GM12874 (cell line): Measurements from ENCODE around the gene CBR4.

Experiments used
- CTCF ChIP-seq: IDR thresholded peaks from 2 replicates; pipeline ENCODE4 v1.5.1; 2011; ENCODE audit warnings: low read depth, mild to moderate bottlenecking, control low read depth, low read length, moderate library complexity; ENCODE audit not compliant: insufficient read depth

The CBR4 gene

GRCh38 chr4:168978001-168978700 is 31.9 kb downstream of the CBR4 start:
- TF ChIP-seq CTCF, result no peak

GRCh38 chr4:168972596-168972995 is 37.5 kb downstream of the CBR4 start:
- TF ChIP-seq CTCF, result no peak

- TF ChIP-seq CTCF, result no peak
Observed at GRCh38 chr4:168960716-168961115, 49.3 kb downstream of the CBR4 start.

- TF ChIP-seq CTCF, result no peak
Observed at GRCh38 chr4:168955674-168956073, 54.4 kb downstream of the CBR4 start.

- no peak for TF ChIP-seq CTCF
Observed at GRCh38 chr4:168945291-168945690, 64.8 kb downstream of the CBR4 start.

- peak; percentile 50; the same call in 1 of the 2 replicates for TF ChIP-seq CTCF
Observed at GRCh38 chr4:168942985-168943384, 67.1 kb downstream of the CBR4 start.
